ENCODE measurements around the gene HOXA7. TPM values are rescaled to one million over a fixed set of nuclear protein-coding genes. Genes with fewer than 3 reads are reported as not detected.

Gene HOXA7
- total RNA-seq: 0.96 TPM in 1 of 2 replicates, not detected in the other

GRCh38 chr7:27156508-27156898 is at the start of gene HOXA7:
HOXA7 (minus strand) TSS chr7:27156675; CDS start chr7:27156545, 130 bp downstream.

GRCh38 chr7:27199849-27200760 is 43.6 kb upstream of the HOXA7 start, which contains the start of gene HOXA13:
HOXA13 (minus strand) TSS chr7:27200091; CDS start chr7:27200077, 14 bp downstream.

GRCh38 chr7:27185013-27185853 is 28.8 kb upstream of the HOXA7 start, which contains the start of gene HOXA11:
HOXA11 (minus strand) TSS chr7:27185232; CDS start chr7:27185144, 88 bp downstream.

GRCh38 chr7:27173956-27174873 is 17.7 kb upstream of the HOXA7 start, which contains the start of gene HOXA10:
HOXA10 (minus strand) TSS chr7:27174320; CDS start chr7:27174306, 14 bp downstream.

GRCh38 chr7:27165089-27165995 is 8.9 kb upstream of the HOXA7 start, which contains the start of gene HOXA9:
HOXA9 (minus strand) TSS chr7:27165537; CDS start chr7:27165457, 80 bp downstream.

GRCh38 chr7:27151931-27152815 is 4.3 kb downstream of the HOXA7 start, which contains the start of gene HOXA3:
HOXA3 (minus strand) TSS chr7:27152583; CDS start chr7:27110640, 41,943 bp downstream.

GRCh38 chr7:27147199-27148030 is 9.1 kb downstream of the HOXA7 start, which contains the start of gene HOXA6:
HOXA6 (minus strand) TSS chr7:27147774; CDS start chr7:27147749, 25 bp downstream.

GRCh38 chr7:27143023-27143949 is 13.2 kb downstream of the HOXA7 start, which contains the start of gene HOXA5:
HOXA5 (minus strand) TSS chr7:27143681; CDS start chr7:27143607, 74 bp downstream.

GRCh38 chr7:27130540-27131389 is 25.7 kb downstream of the HOXA7 start, which contains the start of gene HOXA4:
HOXA4 (minus strand) TSS chr7:27130757; CDS start chr7:27130733, 24 bp downstream.

Other genes with a start within 250 kb of the HOXA7 start
- gene HOXA1, start 60.7 kb downstream of the HOXA7 start, total RNA-seq: 0.48 and 0.64 TPM in 2 replicates
- not detected in 2 replicates for gene HOXA2, start 54.0 kb downstream of the HOXA7 start, total RNA-seq
- 0.21 and 0.24 TPM in 2 replicates for gene HOXA4, start 25.9 kb downstream of the HOXA7 start, total RNA-seq
- gene HOXA5, start 13.0 kb downstream of the HOXA7 start, total RNA-seq: 0.43 and 1.9 TPM in 2 replicates
- gene HOXA6, start 8.9 kb downstream of the HOXA7 start, total RNA-seq: 0.72 TPM in 1 of 2 replicates, not detected in the other
- gene HOXA3, start 4.1 kb downstream of the HOXA7 start, total RNA-seq: 0.85 and 1.7 TPM in 2 replicates
- 4.3 TPM in 1 of 2 replicates, not detected in the other for gene HOXA9, start 8.9 kb upstream of the HOXA7 start, total RNA-seq
- gene HOXA10, start 17.6 kb upstream of the HOXA7 start, total RNA-seq: under 0.01 and 2.2 TPM in 2 replicates
- 0.72 TPM in 1 of 2 replicates, not detected in the other for gene HOXA11, start 28.6 kb upstream of the HOXA7 start, total RNA-seq
- gene HOXA13, start 43.4 kb upstream of the HOXA7 start, total RNA-seq: not detected in 2 replicates
- not detected in 2 replicates for gene EVX1, start 86.1 kb upstream of the HOXA7 start, total RNA-seq

All from tracheal epithelial cell (primary cell).